Measurements from ENCODE around the gene STRN4.

DNA sequence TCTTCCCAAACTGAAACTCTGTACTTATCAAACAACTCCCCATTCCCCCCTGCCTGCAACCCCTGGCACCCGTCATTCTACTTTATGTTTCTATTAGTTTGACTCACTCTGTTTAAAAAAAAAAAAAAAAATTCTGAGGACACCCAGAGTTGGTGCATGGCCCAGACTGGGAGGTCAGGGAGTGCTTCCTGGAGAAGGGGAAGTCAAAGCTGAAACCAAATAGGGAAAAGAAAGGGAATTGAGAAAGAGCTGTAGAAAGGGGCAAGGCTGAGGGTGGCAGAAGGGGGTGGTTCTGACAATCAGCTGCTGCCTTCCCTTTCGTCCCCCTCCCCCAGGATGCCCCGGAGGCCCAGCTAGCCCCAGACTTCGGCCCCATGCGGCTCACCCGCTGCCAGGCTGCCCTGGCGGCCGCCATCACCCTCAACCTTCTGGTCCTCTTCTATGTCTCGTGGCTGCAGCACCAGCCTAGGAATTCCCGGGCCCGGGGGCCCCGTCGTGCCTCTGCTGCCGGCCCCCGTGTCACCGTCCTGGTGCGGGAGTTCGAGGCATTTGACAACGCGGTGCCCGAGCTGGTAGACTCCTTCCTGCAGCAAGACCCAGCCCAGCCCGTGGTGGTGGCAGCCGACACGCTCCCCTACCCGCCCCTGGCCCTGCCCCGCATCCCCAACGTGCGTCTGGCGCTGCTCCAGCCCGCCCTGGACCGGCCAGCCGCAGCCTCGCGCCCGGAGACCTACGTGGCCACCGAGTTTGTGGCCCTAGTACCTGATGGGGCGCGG, 9.0 kb upstream of the STRN4 start:
- no peak for TF ChIP-seq POLR2A (IDR thresholded peaks at IDR 0.05; ENCODE audit: low read depth, low read length)
- no peak for TF ChIP-seq CTCF (IDR thresholded peaks at IDR 0.05; ENCODE audit: extremely low read depth in 1 of 2, insufficient read depth in 1 of 2, low read depth in 1 of 2, low read length in 2 of 2)
- TF ChIP-seq MAX (IDR thresholded peaks at IDR 0.05; ENCODE audit: insufficient read depth, insufficient read length): no peak
